Spleen (tissue), 7 donors: ENCODE results near the gene EXD3.

ENCODE experiments used
- CTCF ChIP-seq, 11 experiments: fragments of 200-600 bp in 7 of 11; fragments of 450-650 bp in 4 of 11; sonication (generic) in 4 of 11; IDR thresholded peaks in 8 of 11; conservative IDR thresholded peaks in 3 of 11; 1 replicate in 7 of 11; 2 replicates in 4 of 11; pipeline versions ENCODE4 v1.4.0 to v1.8.0; 2016 to 2021; ENCODE audit warnings: antibody characterized with exemption in 11 of 11, inconsistent platforms in 4 of 11, mild to moderate bottlenecking in 1 of 11
- POLR2A ChIP-seq, 3 donors: fragments of 450-650 bp; IDR thresholded peaks; one replicate each; pipeline ENCODE4 v1.5.1; 2017; ENCODE audit warnings: antibody characterized with exemption in 3 of 3, mild to moderate bottlenecking in 1 of 3
- POLR2AphosphoS5 ChIP-seq, 3 donors: sonication (generic); formaldehyde crosslinking; IDR thresholded peaks; one replicate each; pipeline ENCODE4 v1.5.1; 2017; ENCODE audit warnings: antibody characterized with exemption in 3 of 3
- donor health status: DM: no; HTN: no; CAD: no; lungs with moderate emphysema.
- donor health status: DM: no; HTN: no; CAD: no.
- donor health status: DM: no; HTN: no; CAD: no.

GRCh38 chr9:137430723-137431415 is 7.9 kb upstream of the EXD3 start:
- TF ChIP-seq POLR2AphosphoS5 (IDR thresholded peaks at IDR 0.05) (no peak), CTCF (IDR thresholded peaks at IDR 0.05 in 8 of 11, conservative IDR thresholded peaks at IDR 0.05 in 3 of 11) (no peak), POLR2A (IDR thresholded peaks at IDR 0.05) (no peak)
